HG03439 (cell line): ENCODE data around the gene TBC1D8.
"Not testable (repeated sequence)": the region's sequence is repeated elsewhere in the genome, so short reads cannot be mapped to it uniquely, and the experiment has no call there.

Experiments
- ATAC-seq: cut with Tn5 transposase; IDR thresholded peaks from one replicate; pipeline ENCODE4 v1.9.1; 2021; ENCODE audit warnings: mild to moderate bottlenecking, moderate library complexity; ENCODE audit not compliant: unreplicated experiment

TBC1D8 gene

DNA sequence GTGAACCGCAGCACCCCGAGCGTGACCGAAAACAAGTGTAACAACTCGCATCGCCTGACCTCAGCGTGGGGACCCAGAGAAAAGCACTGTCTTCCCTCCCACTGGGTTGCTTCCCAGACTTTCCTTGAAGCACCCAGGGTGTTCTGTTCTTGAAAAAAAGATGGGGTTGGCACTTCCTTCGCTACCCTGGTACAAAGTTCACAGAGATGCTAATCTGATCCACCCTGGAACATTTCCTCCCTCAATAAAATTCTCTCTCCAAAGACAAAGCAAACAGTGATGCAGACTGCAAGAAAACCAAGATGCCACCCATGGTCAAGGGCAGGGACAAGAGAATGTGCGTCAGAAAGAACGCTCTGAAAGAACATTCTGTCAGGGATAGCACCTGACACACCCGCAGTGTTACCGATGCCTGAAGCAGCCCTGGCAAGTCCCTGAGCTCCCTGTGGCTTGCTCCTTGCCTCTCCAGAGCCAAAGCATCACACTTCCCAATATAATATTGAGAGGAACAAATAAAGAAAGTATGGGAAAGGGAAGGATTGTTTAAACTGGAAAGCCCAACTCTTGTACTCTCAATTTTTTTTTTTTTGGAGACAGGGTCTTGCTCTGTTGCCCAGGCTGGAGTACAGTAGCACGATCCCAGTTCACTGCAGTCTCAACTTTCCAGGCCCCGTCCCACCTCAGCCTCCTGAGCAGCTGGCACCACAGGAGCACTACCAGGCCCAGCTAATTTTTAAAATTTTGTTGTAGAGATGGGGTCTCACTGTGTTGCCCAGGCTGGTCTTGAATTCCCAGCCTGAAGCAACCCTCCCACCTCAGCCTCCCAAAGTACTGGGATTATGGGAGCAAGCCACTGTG lies 70.7 kb downstream of the TBC1D8 start:
- ATAC-seq, result no peak

DNA sequence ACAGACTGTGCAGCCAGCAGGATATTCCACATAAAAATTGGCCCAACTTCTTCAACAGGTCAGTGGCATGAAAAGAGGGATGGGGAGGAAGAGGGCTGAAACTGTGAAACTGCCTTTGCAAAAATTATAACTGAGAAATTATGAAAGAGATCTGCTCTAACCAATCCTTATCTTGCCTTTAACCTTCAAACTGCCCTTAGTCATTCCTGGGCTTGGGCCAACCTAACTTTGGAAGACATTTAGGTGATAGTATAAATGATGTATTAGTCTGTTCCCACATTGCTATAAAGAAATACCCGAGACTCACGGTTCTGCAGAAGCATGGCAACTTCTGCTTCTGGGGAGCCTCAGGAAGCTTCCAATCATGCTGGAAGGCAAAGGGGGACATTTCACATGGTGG lies 74.6 kb downstream of the TBC1D8 start:
- ATAC-seq, result no peak

DNA sequence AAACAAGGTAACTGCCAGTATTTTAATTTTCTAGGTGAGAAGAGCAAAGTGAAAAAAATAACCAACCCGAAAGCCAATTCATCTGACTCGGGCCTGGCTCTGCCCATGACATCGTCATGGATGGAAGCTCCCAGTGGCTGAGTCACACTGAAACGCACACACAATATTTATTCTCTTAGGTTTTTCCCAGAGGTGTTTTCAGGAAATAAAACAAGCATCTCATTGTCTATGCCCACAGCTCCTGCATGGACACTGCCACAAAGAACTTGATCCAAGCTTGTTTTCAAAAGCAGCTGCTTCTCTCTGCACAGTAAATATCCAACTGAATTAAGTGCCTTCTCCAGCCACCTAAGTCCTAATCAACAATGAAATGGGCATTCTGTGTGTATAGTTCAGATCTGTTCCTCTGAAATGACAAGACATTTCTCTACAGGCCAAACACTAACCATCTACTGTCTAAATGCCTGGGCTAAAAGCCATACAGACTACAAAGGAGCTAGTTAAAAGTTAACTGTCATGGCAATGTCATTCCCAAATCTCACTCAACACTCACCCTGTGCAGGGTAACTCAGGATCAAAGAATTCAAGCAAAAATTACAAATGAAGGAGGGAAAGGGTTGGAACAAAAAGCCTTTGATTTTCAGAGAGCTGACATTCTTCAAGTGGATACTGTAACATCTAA lies 86.2 kb downstream of the TBC1D8 start:
- no peak for ATAC-seq

GRCh38 chr2:101064505-101064867 lies 86.7 kb downstream of the TBC1D8 start:
- no peak for ATAC-seq

DNA sequence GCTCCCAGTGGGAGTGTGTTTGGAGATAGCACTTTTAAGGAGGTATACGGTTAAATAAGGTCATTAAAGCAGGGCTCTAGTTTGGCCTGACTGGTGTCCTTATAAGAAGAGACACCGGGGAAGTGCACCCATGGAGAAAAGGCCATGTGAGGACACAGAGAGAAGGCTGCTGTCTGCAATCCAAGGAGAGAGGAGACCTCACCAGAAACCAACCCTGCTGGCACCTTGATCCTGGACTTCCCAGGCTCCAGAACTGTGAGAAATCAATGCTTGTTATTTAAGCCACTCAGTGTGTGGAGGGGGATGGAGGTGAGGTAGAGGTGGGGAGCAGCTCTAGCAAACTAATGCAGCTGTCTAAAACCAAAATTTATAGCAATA lies 87.1 kb downstream of the TBC1D8 start:
- ATAC-seq, result no peak

DNA sequence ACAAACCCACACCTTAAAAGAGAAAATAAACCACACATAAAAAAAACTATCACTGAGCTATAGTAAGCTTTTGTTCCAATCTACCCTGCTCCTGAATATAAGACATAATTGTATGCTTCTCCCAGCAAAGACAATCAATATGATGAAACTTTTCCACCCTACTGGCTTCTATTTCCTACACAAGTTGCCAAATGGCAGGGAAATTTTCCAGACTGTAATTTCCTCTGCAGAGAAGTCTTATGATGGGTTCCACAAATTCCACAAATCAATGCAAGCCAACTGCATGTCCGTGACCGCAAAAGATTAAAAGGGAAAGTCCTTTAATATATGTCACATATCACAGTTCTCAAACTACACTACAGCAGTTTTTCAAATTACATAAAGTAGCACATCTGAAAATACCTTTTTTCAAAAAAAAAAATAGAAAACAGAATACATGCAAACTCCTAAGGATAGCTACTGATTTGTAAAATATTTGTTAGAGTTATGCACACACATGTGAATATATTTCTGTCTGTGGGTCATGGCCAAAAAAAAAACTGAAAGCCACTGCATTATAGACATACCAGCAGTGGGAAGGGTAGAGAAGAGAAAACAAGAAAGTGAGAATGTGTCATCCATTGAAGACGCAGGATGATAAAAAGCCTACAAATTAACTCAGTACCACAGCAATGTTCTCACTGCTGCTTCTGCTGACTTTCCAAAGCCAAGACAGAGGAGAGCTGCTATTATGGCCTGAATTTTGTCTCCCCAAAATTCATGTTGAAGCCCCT lies 87.6 kb downstream of the TBC1D8 start:
- no peak for ATAC-seq

DNA sequence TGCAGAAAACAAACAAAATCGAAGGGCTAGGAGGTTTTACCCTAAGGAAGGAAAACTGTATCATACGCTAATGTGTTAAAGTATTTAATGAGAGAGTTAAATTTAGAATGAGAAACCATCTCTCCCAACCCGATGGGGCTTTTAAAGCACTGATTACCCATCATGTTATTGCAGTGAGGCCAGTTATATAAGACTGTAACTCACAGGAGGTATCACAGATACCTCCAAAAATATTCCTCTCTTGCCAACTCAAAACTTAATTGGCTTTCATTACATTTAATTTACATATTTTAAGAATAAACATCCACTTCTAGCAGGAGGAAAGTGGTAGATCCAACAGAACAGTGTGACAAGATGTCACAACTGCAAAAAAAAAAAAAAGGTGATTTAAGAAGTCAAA lies 92.8 kb downstream of the TBC1D8 start:
- no peak for ATAC-seq

DNA sequence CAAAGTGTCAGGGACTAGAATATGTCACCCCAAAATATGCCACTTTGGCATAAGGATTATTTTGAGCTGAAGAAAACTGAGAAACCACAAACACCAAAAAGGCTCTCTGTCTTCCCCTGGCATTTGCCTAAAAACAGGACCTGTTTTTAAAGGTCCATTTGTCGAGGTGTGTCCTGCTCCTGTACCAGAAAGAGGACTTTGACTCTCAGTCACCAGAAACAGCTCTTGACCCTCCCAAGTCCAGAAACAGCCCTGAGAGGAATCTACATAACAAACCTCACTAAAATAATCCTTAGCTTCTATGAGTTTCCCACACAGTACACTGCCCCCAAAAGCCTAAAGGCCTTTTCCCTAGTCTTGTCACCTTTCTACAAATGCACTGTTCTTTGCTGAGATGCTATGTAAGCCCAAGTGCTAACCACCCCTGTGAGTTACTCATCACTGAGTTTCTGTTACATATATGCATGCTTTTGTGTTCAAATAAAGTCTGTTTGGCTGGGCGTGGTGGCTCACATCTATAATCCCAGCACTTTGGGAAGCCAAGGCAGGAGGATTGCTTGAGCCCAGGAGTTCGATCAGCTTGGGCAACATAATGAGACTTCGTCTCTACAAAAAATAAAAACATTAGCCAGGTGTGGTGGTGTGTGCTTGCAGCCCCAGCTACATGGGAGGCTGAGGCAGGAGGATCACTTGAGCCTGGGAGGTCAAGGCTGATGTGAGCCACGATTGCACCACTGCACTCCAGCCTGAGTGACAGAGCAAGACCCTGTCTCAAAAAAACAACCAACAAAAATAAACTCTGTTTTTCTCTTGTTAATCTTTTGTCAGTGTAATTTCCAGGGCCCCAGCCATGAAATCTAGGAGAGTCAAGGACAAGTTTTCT lies 93.9 kb downstream of the TBC1D8 start:
- ATAC-seq, result no peak

GRCh38 chr2:101053117-101053516 lies 98.1 kb downstream of the TBC1D8 start:
- no peak for ATAC-seq

- no peak for ATAC-seq
These were observed 99.0 kb downstream of the TBC1D8 start for GRCh38 chr2:101052147-101052546.

DNA sequence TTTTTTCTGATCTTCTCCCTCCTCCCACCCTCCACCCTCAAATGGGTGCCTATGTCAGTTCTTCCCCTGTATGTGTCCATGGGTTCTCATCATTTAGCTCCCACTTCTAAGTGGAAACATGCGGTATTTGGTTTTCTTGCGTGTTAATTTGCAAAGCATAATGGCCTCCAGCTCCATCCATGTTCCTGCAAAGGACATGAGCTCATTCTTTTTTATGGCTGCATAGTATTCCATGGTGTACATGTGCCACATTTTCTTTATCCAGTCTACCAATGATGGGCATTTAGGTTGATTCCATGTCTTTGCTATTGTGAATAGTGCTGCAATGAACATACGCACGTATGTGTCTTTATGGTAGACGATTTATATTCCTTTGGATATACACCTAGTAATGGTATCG lies 100.3 kb downstream of the TBC1D8 start:
- not testable (repeated sequence) for ATAC-seq

DNA sequence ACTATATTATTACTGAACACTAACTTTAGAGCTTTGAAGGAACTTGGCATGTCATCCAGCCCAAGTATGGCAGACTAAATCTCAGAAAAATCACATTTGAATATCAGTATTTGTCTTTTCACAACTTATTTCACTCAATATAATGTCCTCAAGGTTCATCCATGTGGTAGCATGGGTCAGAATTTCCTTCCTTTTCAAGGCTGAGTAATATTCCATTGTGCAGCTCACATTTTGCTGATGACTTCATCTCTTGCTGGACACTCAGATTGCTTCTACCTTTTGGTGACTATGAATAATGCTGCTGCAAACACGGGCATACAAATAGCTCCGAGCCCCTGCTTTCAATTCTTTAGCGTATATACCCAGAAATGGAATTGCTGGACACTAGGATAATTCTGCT lies 102.4 kb downstream of the TBC1D8 start:
- no peak for ATAC-seq

DNA sequence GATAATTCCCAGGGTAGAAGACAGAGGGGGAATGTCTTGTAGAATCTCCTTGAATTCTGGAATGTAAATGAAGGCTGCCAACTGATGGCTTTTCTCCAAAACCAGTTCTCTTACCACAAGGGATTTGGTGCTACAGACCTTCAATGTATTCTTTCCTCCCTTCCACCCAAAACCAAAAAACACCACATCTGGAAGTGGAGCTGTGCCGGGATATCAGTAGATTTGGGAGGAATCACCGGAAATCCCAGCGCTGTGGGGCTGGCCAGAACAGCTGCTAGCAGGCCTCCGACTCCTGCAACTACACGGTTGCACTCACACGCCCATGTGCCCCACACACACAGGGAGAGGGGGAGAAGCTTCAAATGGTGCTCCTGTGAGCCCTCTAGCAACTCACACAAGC lies 103.4 kb downstream of the TBC1D8 start:
- ATAC-seq, result no peak

- no peak for ATAC-seq
These were observed 104.0 kb downstream of the TBC1D8 start for GRCh38 chr2:101047075-101047766.

- no peak for ATAC-seq
These were observed 105.9 kb downstream of the TBC1D8 start for GRCh38 chr2:101045330-101045729.

- ATAC-seq, result no peak
These were observed 109.8 kb downstream of the TBC1D8 start for GRCh38 chr2:101041413-101041812.

DNA sequence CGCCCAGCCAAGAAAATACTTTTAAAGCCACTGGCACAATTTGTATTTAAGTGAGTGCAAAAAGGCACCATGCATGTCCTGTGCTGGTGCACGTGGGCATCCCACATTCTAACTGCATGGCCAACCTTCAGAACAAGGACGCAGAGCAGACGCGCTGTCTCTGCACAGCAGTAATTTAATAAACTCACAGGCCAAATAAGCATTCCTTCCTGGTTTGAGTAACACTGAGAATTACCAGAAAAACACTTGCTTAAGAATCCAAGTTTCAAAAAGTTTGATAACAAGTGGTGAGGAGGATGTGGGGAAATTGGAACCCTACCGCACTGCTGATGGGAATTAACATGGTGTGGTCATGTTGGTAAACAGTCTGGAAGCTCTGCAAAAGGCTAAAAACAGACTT lies 110.4 kb downstream of the TBC1D8 start:
- ATAC-seq, result no peak

DNA sequence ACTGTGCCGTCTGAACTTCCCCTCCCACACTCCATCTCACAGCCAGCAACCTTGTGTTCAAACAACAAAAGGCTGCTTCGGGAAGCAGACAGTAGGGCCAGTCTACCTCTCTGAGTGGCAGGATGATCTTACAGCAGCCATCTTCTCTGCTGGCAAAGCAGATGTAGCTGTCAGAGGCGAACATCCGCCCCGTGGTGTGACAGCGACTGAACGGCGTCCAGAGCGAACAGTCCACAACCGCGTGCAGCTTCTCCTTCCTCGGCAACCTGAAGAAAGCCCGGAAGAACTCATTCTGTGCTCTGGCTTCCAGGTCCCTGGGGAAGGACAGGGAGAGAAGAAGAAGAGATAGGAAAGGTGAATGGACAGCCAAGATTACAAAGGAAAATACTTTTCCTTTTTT lies 111.1 kb downstream of the TBC1D8 start:
- no peak for ATAC-seq

- ATAC-seq, result no peak
These were observed 112.5 kb downstream of the TBC1D8 start for GRCh38 chr2:101038455-101039255.
